GM19193 (cell line): Measurements from ENCODE around the gene ZNF579.

Experiments used
- POLR2A ChIP-seq: IDR thresholded peaks from 4 replicates; pipeline ENCODE4 v1.6.1; 2011; ENCODE audit not compliant: insufficient read depth, insufficient read length; ENCODE audit errors: extremely low read depth

Gene ZNF579

GRCh38 chr19:55563261-55563690, 17.4 kb downstream of the ZNF579 start:
- TF ChIP-seq POLR2A = no peak

DNA sequence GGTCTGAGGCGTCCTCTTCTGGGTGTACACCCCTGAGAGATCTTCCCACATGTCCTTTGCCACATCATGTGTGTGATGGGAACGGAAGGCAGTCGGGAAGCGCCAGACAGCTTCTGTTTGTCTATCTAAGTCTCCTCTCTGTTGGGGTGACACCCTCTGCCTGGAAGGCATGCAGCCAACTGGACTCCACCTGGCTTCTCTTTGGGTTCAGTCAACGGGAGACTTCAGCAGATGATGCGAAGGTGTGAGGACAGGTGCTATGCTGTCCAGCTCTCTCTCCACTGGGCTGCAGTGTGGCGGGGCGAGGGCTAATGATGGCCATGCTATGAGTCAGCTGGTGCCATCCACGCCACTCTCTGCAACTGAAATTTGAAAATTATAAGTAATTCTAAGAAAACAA, 21.0 kb downstream of the ZNF579 start:
- no peak for TF ChIP-seq POLR2A

- no peak for TF ChIP-seq POLR2A
These were observed 25.9 kb downstream of the ZNF579 start for GRCh38 chr19:55554741-55555152.

GRCh38 chr19:55554302-55554701, 26.3 kb downstream of the ZNF579 start:
- TF ChIP-seq POLR2A = no peak

GRCh38 chr19:55553217-55554182, 27.1 kb downstream of the ZNF579 start:
- TF ChIP-seq POLR2A = no peak

DNA sequence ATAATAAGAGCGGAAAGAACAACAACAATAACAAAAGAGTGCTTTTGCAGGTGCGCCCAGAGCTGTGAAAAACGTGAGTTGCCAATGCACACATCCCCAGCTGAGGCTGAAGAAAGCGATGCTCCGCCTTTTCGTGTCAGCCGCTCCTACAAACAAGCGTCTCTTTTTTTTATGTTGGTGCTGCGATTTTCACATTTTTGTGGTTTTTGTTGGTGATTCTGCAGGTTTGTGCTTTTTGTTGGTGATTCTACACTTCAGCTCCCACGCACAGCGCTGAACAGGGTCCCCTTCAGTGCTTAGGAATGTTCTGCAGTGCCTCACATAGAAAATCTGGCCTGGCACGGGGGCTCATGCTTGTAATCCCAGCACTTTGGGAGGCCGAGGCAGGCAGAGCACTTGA, 28.0 kb downstream of the ZNF579 start:
- no peak for TF ChIP-seq POLR2A

- no peak for TF ChIP-seq POLR2A
These were observed 28.4 kb downstream of the ZNF579 start for GRCh38 chr19:55552206-55552605.

DNA sequence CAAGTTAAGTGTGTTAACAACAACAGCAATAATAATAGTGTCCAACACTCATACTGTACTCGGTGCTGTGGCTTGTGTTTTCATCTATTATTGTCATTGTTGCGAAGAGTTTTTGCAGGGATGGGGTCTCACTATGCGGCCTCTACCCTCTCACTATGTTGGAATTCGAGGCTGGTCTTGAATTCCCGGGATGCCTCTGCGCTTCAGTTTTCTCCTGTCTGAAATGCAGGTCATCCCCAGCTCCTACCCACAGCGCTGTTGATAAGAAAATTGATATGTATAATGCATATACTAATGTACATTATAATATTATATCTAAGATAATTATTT, 30.4 kb downstream of the ZNF579 start:
- TF ChIP-seq POLR2A = no peak

- no peak for TF ChIP-seq POLR2A
These were observed 30.9 kb downstream of the ZNF579 start for GRCh38 chr19:55549500-55550320.

- no peak for TF ChIP-seq POLR2A
These were observed 33.6 kb downstream of the ZNF579 start for GRCh38 chr19:55546822-55547614.

DNA sequence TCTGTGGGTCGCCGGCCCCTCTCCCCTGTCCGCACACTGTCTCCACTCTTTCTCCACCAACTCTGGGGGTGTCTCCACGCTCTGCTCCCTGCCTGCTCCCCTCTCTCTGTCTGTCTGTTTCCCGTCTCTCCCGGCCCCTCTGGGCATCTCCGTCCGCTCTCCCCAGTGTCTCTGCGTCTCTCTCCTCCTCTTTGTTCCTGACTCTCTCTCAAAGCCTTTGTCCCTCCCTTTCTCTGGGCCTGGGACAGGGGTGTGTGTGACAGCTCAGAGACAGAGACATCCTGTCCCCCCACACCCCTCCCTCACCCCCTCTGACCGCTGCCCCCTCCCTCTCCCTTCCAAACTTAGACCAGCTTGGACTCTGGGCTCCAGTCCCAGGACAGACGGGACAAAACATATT, 34.6 kb downstream of the ZNF579 start:
- TF ChIP-seq POLR2A = no peak

GRCh38 chr19:55545443-55545842, 35.2 kb downstream of the ZNF579 start, which contains the start of gene SBK3:
TSS of gene SBK3 (minus strand) at chr19:55545543. CDS start at chr19:55545543, 0 bp downstream.
- TF ChIP-seq POLR2A = no peak

- TF ChIP-seq POLR2A = no peak
These were observed 35.7 kb downstream of the ZNF579 start for GRCh38 chr19:55544776-55545439.

DNA sequence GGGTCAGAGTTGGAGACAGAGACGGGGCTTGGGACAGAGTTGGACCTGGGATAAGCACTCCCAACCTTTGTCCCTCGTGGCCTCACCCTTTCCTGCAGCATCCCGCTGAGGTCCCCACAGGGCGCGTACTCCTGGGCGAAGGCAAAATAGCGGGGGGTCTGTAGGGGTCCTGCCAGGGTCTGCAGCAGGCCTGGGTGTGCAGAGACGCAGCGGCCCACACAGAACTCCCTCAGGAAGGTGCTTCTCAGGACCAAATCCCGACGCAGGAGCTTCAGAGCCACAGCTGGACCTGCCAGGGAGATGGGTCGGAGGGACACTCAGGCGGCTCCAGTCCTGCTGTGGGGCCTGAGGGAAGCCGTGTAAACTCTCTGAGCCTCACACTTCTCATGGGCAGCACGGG, 36.6 kb downstream of the ZNF579 start:
- no peak for TF ChIP-seq POLR2A

DNA sequence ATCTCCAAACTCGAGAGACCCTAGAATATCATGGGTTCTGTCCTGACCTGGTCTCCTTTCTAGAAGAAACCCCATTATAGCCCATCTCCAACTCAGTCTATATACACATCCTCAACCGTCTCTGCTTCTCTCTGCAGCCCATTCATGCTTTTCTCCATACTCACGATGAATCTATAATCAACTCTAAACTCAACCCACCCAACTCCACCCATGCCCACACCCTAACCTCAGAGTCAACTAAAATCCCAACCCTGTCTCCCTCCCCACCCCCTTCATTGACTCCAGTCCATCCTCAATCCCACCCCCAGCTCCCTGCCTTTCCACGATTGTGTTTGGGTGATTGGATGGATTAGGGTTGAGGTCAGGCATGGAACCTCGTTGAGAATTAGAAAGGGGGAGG, 37.1 kb downstream of the ZNF579 start:
- TF ChIP-seq POLR2A = no peak

DNA sequence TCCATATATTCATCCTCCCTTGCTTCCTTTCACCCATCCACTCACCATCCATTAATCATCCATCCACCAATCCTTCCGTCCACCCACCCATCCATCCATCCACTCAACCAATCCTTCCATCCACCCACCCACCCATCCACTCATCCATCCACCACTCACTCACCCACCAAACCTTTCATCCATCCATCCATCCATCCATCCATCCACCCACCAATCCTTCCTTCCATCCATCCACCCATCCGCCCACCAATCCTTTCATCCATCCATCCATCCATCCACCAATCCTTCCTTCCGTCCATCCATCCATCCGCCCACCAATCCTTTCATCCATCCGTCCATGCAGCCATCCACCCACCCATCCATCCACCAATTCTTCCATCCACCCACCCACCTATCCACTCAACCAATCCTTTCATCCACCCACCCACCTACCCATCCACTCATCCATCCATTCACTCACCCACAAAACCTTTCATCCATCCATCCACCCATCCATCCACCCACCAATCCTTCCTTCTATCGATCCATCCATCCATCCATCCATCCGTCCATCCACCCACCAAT, 38.3 kb downstream of the ZNF579 start:
- no peak for TF ChIP-seq POLR2A
